ENCODE measurements around the gene PRAMEF1.
"Not testable (repeated sequence)": the region's sequence is repeated elsewhere in the genome, so short reads cannot be mapped to it uniquely, and the experiment has no call there.

Gene PRAMEF1

DNA sequence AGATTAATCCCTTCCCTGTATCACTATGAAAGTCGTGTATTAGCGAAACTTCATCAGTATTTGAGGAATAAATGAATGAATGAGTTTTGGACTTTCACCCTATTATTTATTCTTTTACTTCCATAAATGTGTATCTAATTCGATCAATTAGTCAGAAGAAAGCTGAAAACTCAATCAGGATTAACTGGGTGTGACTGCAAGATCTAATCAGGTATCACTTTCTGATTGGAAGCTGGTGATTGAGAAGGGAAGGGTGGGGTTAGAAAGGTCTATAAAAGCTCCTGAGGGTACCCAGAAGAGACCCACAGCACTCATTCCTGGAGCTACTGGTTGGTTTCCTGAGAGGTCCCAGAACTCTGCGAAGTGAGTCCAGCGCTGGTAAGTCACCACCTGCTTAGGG is at the start of gene PRAMEF1:
Gene PRAMEF1 (plus strand): TSS at position 301 of the 400 bp plus-strand sequence. CDS start 1,831 bp downstream, outside the sequence.
- not testable (repeated sequence) for DNase-seq

GRCh38 chr1:12741946-12742345 is 49.3 kb upstream of the PRAMEF1 start:
- no peak for DNase-seq

DNA sequence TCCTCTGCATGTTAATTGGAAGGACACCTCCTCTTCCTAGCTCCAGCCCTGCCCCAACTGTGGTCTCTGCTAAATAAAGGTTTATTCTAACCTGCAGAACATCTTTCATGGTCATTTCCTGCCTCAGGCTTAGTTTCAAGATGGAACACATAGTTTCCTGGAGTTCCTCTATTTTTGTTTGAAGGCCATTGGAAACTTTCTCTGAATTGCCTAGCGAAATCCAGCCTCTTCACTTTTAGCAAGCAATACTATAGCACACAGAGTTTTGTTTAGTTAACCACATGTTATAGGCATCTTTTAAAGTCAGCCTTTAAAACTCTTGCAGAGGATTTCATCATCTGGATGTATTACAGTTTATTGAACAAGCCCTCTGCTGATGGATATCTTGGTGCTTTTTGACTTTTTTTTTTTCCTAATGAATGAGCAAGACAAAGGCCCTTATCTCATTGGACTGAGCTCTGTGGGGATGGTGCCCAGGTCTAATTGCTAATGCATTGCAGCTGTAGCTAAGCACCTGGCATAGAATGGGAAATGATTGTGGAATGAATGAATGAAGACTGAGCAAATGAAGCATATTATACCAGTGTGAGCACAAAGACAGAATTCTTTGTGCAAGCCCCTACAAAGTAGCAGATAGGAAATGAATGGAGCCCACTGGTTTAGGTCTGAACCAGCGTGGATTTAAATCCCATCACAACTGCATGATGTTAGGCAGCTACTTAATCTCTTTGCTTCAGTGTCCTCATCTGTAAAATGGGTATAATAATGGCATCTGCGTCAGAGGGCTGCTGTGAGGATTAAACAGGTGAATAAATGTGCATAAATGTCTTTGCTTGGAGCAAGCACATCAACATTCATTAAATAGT is 45.8 kb upstream of the PRAMEF1 start:
- DNase-seq: no peak

DNA sequence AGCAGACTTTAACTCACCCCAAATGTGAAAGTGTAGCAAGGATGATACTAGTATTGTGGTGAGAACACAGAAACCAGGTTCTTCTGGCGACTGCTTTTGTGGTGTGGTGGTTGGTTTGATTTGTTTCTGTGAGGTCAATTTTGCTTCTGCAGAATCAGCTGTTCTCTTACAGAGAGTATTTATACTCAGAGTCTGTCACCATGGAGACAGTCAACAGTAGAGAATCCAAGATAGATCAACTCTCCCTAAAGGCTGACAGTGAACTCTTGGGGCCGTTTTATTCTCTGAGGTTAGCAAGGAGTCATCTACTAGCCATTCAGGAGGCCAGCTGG is 45.2 kb upstream of the PRAMEF1 start, which contains the start of gene CFAP107:
Gene CFAP107 (plus strand): TSS at position 209 of the 332 bp plus-strand sequence. CDS start 231 bp downstream, outside the sequence.
- no peak for DNase-seq

DNA sequence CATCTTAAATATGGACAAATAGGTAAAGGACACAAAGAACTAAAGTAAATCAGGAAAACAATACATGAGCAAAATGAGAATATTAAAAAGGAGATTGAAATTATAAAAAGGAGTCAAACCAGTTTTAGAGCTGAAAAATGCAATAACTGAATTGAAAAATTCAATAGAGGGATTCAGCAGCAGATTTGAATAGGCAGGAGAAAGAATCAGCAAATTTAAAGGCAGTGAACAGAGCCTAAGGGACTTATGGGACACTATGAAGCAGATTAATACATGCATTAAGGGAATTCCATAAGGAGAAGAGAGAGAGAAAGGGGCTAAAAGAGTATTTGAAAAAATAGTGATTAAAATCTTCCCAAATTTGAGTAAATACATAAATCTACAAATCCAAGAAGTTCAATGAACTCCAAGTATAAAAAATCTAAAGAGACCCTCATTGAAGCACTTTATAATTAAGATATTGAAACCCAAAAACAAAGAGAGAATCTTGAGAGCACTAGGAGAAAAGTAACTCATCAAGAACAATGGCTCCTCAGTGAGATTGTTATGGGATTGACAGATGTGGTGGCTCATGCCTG is 42.3 kb upstream of the PRAMEF1 start:
- no peak for DNase-seq

DNA sequence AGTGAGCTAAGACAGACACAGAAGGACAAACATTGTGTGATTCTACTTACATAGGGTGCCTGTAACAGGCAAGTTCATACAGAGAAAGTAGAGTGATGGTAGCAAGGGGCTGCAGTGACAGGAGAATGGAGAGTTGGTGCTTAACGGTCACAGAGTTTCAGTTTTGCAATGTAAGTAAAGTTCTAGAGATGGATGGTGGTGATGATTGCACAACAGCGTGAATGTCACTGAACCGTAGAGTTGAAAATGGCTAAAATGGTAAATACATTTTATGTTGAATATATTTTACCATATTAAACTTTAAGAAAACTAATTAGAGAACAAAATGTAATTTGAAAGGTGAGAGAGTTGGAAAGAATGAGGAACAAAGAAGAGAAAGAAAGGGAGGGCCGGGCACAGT is 36.5 kb upstream of the PRAMEF1 start:
- DNase-seq: no peak

DNA sequence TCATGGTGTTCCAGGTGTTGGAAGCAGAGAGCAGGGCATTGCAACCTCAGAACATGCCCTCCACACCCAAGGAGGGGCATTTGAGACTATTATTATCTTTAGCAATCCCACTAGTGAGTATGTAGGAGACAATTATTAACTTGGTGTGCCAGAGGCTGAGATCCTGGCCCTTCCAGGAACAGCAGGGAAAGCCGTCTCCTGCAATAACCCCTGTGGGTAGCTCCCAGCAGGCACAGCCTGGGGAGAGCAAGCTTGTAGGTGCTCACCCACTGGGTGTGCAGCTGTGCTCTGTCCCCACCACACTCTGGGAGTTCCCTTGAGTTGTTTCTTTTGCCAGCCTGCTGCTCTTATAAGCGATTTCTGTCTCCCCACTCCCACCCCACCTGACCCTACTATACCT is 34.9 kb upstream of the PRAMEF1 start:
- no peak for DNase-seq

GRCh38 chr1:12756768-12757413 is 34.3 kb upstream of the PRAMEF1 start:
- no peak for DNase-seq

DNA sequence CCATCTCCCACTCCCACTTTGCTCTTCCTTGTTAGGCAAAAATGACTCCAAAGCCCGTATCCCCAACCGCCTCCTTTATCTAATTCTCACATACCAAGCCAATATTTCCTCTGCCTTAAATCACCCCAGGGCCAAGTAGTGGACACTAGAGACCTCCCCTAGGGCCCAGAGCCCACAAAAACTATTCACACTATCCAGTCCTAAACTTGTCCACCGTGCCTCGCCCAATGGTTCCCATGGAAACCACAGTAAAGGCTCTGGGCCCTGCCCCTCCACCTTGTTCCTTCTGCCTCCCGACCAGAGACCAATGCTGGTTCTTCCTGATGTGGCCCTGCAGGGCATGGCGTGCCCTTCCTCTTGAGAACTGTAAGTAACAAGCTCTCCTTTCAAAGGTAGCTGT is 33.4 kb upstream of the PRAMEF1 start:
- no peak for DNase-seq

GRCh38 chr1:12760256-12760795 is 30.9 kb upstream of the PRAMEF1 start:
- DNase-seq: no peak

GRCh38 chr1:12761781-12762180 is 29.4 kb upstream of the PRAMEF1 start:
- DNase-seq: no peak

GRCh38 chr1:12762766-12763165 is 28.4 kb upstream of the PRAMEF1 start:
- no peak for DNase-seq

GRCh38 chr1:12763479-12763878 is 27.7 kb upstream of the PRAMEF1 start:
- DNase-seq: no peak

DNA sequence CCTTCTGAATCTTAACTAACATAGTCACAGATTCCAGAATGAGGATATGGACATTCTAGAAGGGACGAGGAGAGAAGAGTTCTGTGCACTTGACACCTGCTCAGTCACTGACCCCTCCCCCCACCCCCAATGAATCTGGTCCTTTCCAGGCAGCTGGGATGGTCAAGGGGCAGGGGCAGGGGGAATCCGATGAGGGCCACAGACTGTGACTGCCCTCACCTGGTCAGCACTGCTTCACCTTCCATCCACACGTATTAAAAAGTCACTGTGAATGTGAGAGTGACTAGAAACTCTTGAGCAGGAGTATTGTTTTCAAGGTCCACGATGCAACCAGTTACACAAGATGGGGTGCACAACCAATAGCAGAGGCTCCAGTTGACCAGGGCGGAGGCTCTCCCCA is 27.2 kb upstream of the PRAMEF1 start:
- no peak for DNase-seq

GRCh38 chr1:12769031-12769430 is 22.2 kb upstream of the PRAMEF1 start:
- DNase-seq: no peak

DNA sequence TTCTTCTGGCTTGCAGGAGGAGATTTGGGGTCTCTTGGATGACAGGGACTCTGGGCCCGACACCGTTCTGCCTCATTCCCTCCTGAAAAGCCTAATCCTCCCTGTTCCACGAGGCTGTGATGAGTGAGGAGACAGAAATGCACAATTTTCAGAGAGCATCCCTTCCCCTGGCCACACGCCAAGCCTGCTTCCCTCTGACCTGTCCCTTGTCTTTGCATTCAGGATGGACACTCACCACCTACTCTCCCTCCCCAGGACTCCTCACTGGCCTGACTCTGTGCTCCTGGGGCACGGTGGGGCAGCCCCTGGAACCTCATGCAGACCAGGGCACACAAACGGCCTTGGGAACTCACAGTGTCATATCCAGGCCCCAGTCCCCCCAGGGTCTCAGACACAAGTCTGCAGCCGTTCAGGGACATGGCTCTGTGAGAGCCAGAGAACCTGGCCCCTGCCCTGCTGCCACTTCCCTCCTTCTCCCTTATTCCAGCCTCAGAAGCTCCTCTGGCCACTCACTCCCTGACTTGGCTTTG is 21.2 kb upstream of the PRAMEF1 start:
- DNase-seq: no peak

DNA sequence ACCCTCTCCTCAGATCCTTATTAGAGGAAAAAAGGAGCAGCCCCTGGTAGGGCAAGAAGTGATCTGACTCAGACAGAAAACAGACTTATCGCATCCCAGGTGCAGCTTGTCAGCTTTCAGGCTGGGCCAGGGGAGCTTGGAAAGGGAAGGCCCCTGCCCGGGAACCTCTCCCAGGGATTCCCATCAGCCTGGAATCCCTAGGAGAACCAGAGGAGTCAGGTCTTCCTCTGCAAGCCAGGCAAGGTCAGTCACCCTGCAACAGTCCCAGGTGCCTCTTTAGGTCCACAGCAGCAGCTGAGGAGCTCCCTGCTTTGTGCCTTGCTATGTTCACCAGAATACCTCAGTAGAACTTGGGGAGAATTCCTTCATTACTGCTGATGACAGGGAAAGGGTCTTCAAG is 20.6 kb upstream of the PRAMEF1 start:
- no peak for DNase-seq

GRCh38 chr1:12771186-12771585 is 20.0 kb upstream of the PRAMEF1 start:
- DNase-seq: no peak

DNA sequence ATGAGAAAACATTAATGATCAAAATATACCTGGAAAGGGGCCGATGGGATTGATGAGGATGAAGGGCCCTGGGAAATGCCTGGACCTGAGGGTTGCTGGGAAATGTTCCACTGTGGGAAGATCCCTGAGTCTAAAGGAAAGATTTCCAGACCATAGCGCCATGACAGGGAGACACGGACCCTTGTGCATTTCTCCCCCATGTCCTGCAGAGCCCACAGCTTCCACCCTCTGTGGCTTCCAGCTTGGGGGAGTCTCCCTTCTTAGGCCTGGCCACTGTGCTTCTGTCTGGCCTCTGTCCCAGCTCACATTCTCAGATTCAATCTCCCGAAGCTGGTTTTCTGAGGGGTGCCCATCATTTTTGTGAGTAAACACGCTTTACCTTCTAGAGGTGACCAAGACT is 18.7 kb upstream of the PRAMEF1 start:
- DNase-seq: no peak

- DNase-seq: no peak
Measured at GRCh38 chr1:12773438-12773837, 17.8 kb upstream of the PRAMEF1 start, which contains the start of gene PRAMEF12. Gene PRAMEF12 (plus strand): TSS chr1:12773738. CDS start chr1:12774868, 1,130 bp downstream.

DNA sequence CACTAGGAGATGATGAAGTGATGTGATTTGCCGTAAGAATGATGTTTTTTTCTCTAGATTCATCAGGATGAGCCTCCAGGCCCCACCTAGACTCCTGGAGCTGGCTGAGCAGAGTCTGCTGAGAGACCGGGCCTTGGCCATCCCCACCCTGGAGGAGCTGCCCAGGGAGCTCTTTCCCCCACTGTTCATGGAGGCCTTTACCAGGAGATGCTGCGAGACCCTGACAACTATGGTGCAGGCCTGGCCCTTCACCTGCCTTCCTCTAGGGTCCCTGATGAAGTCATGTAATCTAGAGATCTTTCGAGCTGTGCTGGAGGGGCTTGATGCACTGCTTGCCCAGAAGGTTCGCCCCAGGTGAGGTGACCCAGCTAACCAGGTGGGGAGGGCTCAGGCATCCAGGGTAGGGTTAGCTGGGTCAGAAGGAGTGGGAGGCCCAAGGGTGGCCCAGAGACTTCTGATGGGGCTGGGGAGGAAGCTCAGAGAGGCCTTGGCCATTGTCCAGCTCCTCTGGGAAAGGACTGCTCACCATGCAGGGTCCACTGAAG is 16.3 kb upstream of the PRAMEF1 start:
- no peak for DNase-seq

- no peak for DNase-seq
Measured at GRCh38 chr1:12775443-12775842, 15.8 kb upstream of the PRAMEF1 start.

All from SHP77 treated with DMSO at 0.1 percent for 48 hours (cell line).